ENCODE data around the gene GMPPB.

Gene GMPPB

GRCh38 chr3:49732597-49732996 lies 8.8 kb upstream of the GMPPB start:
- FAIRE-seq (no peak), DNase-seq (ENCODE audit: extremely low spot score, insufficient read length, low read depth) (no peak)

GRCh38 chr3:49729966-49730609 lies 6.3 kb upstream of the GMPPB start:
- FAIRE-seq (no peak), DNase-seq (ENCODE audit: extremely low spot score, insufficient read length, low read depth) (no peak)

- DNase-seq (ENCODE audit: extremely low spot score, insufficient read length, low read depth) (no peak), FAIRE-seq (no peak)
Measured at GRCh38 chr3:49727924-49728361, 4.2 kb upstream of the GMPPB start.

- FAIRE-seq: no peak
- DNase-seq (ENCODE audit: extremely low spot score, insufficient read length, low read depth): no peak
Measured at GRCh38 chr3:49727154-49727923, 3.6 kb upstream of the GMPPB start.

GRCh38 chr3:49725906-49726681 lies 2.3 kb upstream of the GMPPB start:
- DNase-seq (ENCODE audit: extremely low spot score, insufficient read length, low read depth): no peak
- FAIRE-seq: no peak

- peak; percentile 71 for FAIRE-seq
- DNase-seq (ENCODE audit: extremely low spot score, insufficient read length, low read depth): no peak
Measured at GRCh38 chr3:49724586-49724985, 835 bp upstream of the GMPPB start.

GRCh38 chr3:49723296-49723627 lies 489 bp downstream of the GMPPB start:
- DNase-seq (ENCODE audit: extremely low spot score, insufficient read length, low read depth) (peak; percentile 37), FAIRE-seq (peak; percentile 73)

GRCh38 chr3:49722896-49723295 lies 855 bp downstream of the GMPPB start:
- FAIRE-seq (no peak), DNase-seq (ENCODE audit: extremely low spot score, insufficient read length, low read depth) (no peak)

GRCh38 chr3:49721896-49722781 lies 1.6 kb downstream of the GMPPB start:
- DNase-seq (ENCODE audit: extremely low spot score, insufficient read length, low read depth): no peak
- no peak for FAIRE-seq

- no peak for FAIRE-seq
Measured at GRCh38 chr3:49721596-49721895, 2.2 kb downstream of the GMPPB start.

GRCh38 chr3:49720855-49721595 lies 2.7 kb downstream of the GMPPB start:
- DNase-seq (ENCODE audit: extremely low spot score, insufficient read length, low read depth) (no peak), FAIRE-seq (no peak)

More at GRCh38 chr3:49721596-49721895, 2.2 kb downstream of the GMPPB start:
- DNase-seq (ENCODE audit: extremely low spot score, insufficient read length, low read depth): no peak

GRCh38 chr3:49719214-49719884 lies 4.4 kb downstream of the GMPPB start, which contains the start of gene AMIGO3:
TSS of gene AMIGO3 (minus strand) at chr3:49719684. CDS start at chr3:49719465, 219 bp downstream.
- peak; percentile 91 for FAIRE-seq
- peak; percentile 89 for DNase-seq (ENCODE audit: extremely low spot score, insufficient read length, low read depth)

GRCh38 chr3:49718858-49719213 lies 4.9 kb downstream of the GMPPB start:
- no peak for DNase-seq (ENCODE audit: extremely low spot score, insufficient read length, low read depth)
- FAIRE-seq: no peak

GRCh38 chr3:49717959-49718857 lies 5.5 kb downstream of the GMPPB start:
- no peak for FAIRE-seq
- DNase-seq (ENCODE audit: extremely low spot score, insufficient read length, low read depth): no peak

GRCh38 chr3:49717211-49717958 lies 6.4 kb downstream of the GMPPB start:
- no peak for DNase-seq (ENCODE audit: extremely low spot score, insufficient read length, low read depth)
- no peak for FAIRE-seq

GRCh38 chr3:49716691-49717210 lies 7.0 kb downstream of the GMPPB start:
- FAIRE-seq: no peak
- DNase-seq (ENCODE audit: extremely low spot score, insufficient read length, low read depth): no peak

- DNase-seq (ENCODE audit: extremely low spot score, insufficient read length, low read depth) (no peak), FAIRE-seq (no peak)
Measured at GRCh38 chr3:49716169-49716568, 7.6 kb downstream of the GMPPB start.

Data from GM18507 (cell line).